ENCODE measurements around the gene SEMA3E. TPM values are rescaled to one million over a fixed set of nuclear protein-coding genes. Genes with fewer than 3 reads are reported as not detected.

The SEMA3E gene
- total RNA-seq, 2 experiments from 2014 or later, result not detected

GRCh38 chr7:83325083-83325482 lies 323.9 kb downstream of the SEMA3E start:
- no peaks in the 10 kb centered on the region for H3K27me3 Mint-ChIP-seq
- intact Hi-C loops (cut with micrococcal nuclease), result no loop called here
- peaks cover 10% of the 10 kb centered on the region for H3K9me3 Mint-ChIP-seq
- no peak overlapping the region for H3K4me3 Mint-ChIP-seq
- H3K27ac Mint-ChIP-seq, result no peak overlapping the region
- POLR2A ChIA-PET, result no interaction called here
- CTCF ChIA-PET, result no interaction called here
- H3K4me1 Mint-ChIP-seq (ENCODE audit: low read depth), result no peaks in the 10 kb centered on the region
- no peaks in the 10 kb centered on the region for H3K36me3 Mint-ChIP-seq
- DNase-seq, result no peak

- DNase-seq, result no peak
- POLR2A ChIA-PET, result no interaction called here
- Mint-ChIP-seq H3K27me3 (no peaks in the 10 kb centered on the region), H3K36me3 (no peaks in the 10 kb centered on the region), H3K4me3 (no peak overlapping the region), H3K27ac (no peak overlapping the region), H3K9me3 (peaks cover 10% of the 10 kb centered on the region), H3K4me1 (ENCODE audit: low read depth) (no peaks in the 10 kb centered on the region)
- CTCF ChIA-PET, result no interaction called here
- intact Hi-C loops (cut with micrococcal nuclease), result no loop called here
These were observed 324.3 kb downstream of the SEMA3E start for GRCh38 chr7:83324596-83324995.

GRCh38 chr7:83321011-83321410 lies 327.9 kb downstream of the SEMA3E start:
- intact Hi-C loops (cut with micrococcal nuclease), result no loop called here
- H3K36me3 Mint-ChIP-seq, result no peaks in the 10 kb centered on the region
- ChIA-PET POLR2A (no interaction called here), CTCF (no interaction called here)
- H3K4me1 Mint-ChIP-seq (ENCODE audit: low read depth), result no peaks in the 10 kb centered on the region
- H3K27me3 Mint-ChIP-seq, result no peaks in the 10 kb centered on the region
- no peak overlapping the region for H3K4me3 Mint-ChIP-seq
- peaks cover 2% of the 10 kb centered on the region for H3K9me3 Mint-ChIP-seq
- H3K27ac Mint-ChIP-seq, result no peak overlapping the region
- DNase-seq, result no peak

GRCh38 chr7:83313931-83314330 lies 335.0 kb downstream of the SEMA3E start:
- H3K9me3 Mint-ChIP-seq, result peaks cover 6% of the 10 kb centered on the region
- intact Hi-C loops (cut with micrococcal nuclease), result no loop called here
- no peaks in the 10 kb centered on the region for H3K4me1 Mint-ChIP-seq (ENCODE audit: low read depth)
- ChIA-PET CTCF (no interaction called here), POLR2A (interaction anchor here (0.6 kb wide), 1 partner anchor 50 kb away, joined by 3 read pairs; no protein-coding TSS in a partner anchor)
- no peak overlapping the region for H3K4me3 Mint-ChIP-seq
- no peaks in the 10 kb centered on the region for H3K36me3 Mint-ChIP-seq
- no peak for DNase-seq
- no peaks in the 10 kb centered on the region for H3K27me3 Mint-ChIP-seq
- H3K27ac Mint-ChIP-seq, result no peak overlapping the region

Data from activated CD4-positive, alpha-beta memory T cell treated with anti-CD3 and anti-CD28 coated beads for 36 hours (primary cell).